Activated CD4-positive, alpha-beta T cell treated with anti-CD3 and anti-CD28 coated beads for 24 hours (primary cell): ENCODE data around the gene TBXA2R.
"Not testable (repeated sequence)": the region's sequence is repeated elsewhere in the genome, so short reads cannot be mapped to it uniquely, and the experiment has no call there.

Experiments
- DNase-seq, 2 donors: peaks; one replicate each; pipeline ENCODE4 v3.0.0-alpha.2; 2020; ENCODE audit warnings: low read depth in 2 of 2

Gene TBXA2R

DNA sequence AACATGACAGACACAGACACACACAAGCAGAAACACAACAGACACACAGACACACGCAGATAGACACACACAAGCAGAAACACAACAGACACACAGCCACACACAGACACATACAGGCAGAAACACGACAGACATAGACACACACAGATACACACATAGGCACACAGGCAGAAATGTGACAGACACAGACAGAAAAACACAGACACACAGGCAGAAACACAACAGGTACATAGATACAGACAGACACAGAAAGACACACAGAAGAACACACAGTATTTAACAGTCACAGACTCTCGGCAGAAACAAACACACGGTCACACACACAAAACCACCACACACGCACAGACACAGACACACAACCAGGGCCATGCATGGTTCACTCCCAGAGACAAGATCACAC lies 905 bp downstream of the TBXA2R start:
- no peak for DNase-seq

DNA sequence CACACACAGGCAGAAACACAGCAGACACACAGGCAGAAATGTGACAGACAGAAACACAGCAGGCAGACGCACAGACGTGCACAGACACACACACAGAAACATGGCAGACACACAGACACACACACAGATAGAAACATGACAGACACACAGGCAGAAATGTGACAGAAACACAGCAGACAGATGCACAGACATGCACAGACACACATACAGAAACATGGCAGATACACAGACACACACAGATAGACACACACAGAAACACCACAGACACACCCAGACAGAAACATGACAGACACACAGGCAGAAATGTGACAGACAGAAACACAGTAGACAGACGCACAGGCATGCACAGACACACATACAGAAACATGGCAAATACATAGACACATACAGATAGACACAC lies 1.3 kb downstream of the TBXA2R start:
- no peak for DNase-seq

DNA sequence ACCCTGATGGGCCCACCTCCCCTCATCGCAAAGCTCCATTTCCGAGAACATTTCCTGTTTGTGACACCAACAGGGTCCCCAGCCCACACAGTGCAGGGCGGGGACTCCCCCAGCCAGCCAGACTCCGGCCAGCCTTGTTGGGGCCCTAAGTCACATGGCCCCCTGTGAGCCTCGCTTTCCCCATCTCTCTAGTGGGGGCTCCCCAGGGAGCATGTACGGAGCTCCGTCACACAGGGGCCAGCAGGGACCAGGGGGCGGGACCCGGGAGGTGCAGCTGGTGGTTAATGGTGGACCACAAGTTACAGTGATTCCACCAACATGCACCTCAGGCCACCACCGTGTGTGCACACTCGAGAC lies 1.7 kb downstream of the TBXA2R start:
- no peak for DNase-seq

DNA sequence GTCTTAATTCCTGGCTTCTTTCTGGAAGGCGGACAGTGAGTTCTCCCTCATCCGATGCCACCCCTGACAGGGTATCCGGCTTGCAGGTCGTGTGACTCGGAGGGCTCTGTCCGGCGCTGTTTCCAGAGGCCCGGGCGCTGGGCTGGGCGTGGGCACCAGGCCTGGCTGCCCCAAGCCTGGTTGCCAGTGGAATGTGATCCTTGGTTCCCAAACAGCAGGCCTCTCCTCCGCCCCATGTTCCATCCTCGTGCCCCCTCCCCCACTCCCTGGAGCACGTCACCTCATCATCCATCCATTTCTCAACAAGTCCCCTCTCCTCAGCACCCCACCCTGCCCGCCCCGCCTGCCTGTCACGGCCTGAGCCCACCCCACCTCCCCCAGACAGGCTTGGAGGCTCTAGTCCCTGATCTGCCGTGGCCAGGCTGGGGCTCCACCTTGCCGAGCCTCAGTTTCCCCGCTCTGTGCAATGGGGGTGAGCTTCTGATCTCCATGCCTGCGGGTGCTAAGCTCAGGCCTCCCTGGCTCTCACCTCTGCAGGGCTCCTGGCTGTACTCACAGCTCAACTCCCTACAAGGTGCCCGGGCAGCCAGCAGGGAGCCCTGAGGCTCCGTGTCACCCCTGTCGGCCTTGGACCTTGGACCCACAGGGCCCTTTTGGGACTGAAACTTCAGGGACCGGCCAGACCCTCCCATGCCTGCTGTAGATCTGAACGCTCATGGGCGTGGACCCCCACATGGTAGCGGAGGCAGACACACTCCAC lies 2.3 kb downstream of the TBXA2R start:
- DNase-seq: no peak

DNA sequence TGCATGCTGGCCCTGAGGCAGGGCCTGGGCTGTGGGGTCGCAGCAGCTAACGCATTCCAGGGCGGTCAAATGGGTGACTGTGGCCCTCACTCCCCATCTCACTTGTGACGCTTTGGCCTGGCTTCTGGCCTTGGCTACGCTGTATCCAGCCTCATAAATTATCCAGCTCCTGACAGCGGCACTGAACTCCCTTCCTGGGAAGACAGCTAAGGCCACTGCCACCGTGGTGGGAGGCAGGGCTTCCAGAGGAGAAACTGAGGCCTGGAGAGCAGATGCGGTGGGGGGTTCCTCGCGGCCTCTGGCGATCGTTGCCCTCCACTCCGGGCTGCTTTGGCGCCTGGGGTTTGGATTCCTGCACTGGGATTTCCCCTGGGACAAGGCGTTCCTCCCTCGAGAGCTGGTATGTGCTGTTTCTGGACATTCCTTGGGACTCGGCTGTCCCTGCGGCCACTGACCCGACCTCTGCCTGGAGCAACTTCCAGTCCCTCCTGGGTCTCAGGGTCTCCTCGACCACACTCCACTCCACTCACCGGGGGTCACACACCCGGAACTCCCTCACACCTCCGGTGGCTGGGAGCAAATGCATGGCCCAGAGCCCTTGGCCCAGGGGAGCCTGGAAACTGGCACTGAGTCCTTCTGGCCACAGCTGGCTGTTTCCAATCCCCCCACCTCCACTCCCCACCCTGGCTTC lies 3.4 kb downstream of the TBXA2R start:
- DNase-seq: no peak

DNA sequence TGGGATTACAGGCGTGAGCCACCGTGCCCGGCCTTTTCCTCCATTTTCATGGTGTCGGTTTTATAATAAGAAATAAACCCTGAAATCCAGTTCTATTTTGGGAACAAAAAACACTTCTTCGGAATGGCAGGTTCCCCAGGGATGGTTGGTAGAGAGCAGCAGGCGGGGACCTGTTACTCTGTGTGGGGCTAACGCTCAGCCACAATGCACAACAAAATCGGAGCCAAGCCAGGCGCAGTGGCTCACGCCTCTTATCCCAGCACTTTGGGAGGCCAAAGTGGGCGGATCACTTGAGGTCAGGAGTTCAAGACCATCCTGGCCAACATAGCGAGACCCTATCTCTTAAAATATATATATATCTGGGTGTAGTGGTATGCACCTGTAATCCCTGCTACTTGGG lies 5.7 kb downstream of the TBXA2R start:
- DNase-seq: no peak

DNA sequence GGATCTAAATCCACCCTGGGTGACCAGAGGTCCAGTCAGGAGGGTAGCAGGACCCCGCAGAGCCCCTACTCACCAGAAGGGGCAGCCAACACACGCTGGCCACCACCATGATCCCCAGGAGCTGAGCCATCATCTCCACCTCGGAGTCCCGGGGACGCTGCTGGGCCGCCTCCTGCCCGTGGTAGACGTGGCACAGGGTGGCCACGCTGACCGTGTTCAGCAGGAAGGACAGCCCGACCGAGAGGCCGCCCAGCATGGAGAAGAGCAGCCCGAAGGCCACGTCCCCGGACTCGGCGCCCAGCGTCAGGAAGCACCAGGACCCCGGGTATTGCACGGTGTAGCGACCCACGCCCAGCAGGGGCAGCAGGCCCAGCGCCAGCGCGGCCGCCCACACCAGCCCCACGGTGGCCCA lies 6.9 kb downstream of the TBXA2R start:
- no peak for DNase-seq

DNA sequence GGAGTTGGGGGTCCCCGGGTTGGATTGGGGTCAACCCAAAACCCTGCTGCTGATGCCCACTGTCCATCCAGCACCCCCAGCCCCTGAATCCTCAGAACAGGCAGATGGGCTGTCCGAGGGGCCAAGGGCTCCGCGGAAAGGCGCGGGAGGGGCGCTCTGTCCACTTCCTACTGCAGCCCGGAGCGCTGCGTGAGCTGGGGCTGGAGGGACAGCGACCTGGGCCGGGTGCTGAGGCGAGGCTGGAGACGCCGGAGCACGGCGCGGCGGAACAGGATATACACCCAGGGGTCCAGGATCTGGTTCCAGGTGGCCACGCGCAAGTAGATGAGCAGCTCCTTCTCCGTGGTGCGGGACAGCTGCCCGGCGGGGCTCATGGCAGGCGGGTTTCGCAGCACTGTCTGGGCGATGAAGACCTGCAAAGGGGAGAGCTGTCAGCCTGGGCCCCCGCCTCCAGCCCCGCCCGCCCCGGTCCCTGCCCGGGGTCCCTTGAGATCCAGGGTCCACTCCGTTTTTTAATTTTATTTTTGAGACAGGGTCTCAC lies 11.1 kb downstream of the TBXA2R start:
- DNase-seq: no peak

DNA sequence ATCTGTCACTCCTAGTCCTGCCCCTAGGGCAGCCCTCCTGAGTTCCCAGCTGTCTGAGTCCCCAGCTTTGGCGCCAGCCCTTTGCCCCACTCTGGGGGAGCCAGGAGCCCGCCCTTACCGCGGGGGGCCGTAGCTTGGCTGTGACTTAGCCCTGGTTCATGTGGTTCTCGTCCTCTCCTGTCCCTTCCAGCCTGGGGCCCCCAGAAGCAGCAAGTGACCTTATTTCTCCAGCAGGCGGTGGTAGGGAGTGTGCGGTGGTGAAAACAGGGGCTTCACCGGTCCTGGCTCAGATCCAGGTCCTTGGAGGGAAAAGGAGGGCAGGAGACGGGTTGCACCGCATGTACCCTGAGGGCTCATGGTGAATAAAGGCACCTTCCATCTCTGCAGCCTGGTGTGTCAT lies 13.5 kb downstream of the TBXA2R start:
- no peak for DNase-seq

DNA sequence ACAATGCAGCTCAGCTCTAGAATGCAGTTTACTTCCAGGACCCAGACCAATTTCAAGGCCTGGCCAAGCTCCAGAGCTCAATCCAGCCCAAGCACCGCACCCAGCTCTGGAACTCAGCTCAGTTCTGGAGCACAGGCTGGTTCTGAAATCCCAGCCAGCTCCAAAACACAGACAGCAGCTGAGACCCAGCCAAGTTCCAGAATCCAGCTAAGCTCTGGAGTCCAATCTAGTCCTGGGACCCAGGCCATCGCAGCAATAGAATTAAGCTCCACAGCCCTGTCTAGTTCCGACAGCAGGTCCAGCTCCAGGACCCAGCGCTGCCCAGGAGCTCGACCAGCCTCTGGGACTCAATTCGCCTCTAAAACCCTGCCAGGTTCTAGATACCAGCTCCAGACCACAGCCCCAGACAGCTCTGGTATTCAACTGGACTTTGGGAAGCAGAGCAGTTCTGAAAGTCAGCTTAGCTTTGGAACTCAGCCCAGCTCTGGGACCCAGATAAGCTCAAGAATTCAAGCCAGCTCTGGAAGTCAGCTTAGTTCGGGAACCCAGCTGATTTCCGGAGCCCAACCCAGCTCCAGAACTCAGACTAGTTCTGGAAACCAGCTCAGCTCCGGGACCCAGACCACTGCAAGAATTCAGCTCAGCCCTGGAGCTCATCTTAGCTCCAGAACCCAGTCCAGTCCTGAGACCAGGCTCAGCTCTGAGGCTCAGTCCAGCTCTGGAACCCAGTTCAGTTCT lies 14.6 kb downstream of the TBXA2R start:
- no peak for DNase-seq

DNA sequence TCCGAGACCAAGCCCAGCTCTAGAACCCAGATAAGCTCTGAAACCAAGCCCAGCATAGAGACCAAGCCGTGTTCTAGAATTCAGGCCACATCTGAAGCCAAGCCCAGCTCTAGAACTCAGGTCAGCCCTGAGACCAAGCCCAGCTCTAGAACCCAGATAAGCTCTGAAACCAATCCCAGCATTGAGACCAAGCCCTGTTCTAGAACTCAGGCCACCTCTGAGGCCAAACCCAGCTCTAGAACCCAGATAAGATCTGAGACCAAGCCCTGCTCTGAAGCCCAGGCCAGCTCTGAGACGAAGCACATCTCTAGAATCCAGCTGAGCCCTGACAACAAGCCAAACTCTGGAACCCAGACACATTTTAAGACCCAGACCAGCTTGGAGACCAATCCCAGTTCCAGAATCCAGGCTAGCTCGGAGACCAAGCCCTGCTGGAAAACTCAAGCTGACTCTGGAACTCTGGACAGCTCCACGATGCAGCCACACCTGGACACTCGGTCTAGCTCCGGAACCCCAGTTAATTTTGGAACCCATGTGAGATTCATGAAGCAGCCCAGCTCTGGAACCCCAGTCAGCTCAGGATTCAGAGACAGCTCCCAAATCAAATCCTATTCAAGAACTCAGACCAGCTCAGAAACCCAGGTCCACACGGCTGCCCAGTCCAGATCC lies 15.6 kb downstream of the TBXA2R start:
- no peak for DNase-seq

DNA sequence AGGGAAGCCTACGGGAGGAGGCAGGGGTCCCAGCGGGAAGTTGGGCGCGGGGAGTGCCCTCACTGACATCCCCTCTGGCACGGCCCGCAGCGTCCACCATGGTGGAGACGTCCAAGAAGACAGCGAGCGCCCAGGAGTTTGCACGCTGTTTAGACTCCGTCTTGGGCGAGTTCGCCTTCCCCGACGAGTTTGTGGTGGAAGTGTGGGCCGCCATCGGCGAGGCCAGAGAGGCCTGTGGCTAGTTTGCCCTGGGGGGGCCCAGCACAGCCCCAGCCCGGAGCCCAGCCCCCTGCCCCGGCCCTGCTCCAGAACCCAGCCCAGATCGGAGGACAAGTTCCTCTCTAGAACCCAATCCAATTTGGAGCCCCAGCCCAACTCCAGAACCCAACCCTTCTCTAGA lies 16.7 kb downstream of the TBXA2R start:
- no peak for DNase-seq

DNA sequence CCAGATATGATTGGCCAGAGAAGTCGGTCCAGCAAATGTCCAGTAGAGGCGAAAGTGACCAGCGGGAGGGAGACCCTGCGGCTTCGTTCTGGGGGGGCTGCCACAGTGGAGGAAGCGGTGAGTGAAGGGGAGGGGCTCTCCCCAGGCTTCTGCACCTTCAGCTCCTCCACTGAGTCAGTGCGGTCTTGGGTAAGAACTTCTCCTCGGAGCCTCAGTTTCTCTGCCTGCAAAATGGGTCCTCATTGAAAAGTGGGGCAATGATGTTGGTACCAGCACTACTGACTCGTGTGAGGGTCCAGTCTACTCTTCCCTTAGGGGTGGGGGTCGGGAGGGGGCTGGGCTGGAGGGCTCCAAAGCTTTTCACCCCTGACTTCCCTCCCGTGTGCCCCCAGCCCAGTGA lies 17.2 kb downstream of the TBXA2R start:
- DNase-seq: no peak

DNA sequence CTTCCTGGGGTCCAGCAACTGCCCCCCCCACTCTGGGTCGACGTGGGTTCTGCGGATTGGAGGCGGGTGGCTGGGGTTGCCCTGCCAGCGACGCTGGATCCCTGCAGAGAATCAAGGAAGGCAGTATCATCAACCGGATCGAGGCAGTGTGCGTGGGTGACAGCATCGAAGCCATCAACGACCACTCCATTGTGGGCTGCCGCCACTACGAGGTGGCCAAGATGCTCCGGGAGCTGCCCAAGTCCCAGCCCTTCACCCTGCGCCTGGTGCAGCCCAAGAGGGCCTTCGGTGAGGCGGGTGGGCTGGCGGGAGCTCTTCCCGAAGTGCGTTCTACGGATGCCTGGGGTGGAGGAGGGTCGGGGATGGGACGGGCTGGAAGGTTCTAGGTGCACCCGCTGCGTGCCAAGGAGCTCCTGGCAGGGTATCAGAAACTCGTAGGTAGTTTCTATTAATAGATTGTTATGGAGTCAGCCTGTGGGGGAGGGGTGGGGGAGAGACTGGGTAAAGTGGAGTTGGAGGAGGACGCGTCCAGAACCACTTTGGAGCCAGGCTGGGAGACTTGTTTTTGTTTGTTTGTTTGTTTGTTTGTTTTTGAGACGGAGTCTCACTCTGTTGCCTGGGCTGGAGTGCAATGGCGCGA lies 19.8 kb downstream of the TBXA2R start:
- no peak for DNase-seq

DNA sequence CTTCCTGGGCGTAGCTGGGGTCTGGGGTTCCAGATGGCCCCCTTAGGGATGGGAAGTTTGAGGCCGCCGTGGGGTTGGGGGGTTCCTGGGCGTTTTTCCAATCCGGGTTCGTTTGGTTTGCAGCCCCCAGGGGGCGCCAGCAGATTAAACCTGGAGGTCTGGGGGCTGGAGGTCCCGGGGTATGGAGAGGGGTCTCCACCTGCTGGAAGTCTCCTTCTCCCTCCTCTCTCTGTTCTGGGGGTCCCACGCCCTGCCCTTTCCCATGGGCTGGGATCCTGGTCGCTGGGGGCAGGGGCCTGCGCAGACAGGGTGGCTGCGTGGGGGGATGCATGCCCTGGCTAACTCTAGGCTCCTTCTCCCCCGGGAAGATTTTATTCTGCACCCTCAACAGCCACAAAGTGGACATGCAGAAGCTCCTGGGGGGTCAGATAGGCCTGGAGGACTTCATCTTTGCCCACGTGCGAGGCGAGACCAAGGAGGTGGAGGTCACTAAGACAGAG lies 20.5 kb downstream of the TBXA2R start:
- DNase-seq: peak in 1 of 2 donors; percentile 30

DNA sequence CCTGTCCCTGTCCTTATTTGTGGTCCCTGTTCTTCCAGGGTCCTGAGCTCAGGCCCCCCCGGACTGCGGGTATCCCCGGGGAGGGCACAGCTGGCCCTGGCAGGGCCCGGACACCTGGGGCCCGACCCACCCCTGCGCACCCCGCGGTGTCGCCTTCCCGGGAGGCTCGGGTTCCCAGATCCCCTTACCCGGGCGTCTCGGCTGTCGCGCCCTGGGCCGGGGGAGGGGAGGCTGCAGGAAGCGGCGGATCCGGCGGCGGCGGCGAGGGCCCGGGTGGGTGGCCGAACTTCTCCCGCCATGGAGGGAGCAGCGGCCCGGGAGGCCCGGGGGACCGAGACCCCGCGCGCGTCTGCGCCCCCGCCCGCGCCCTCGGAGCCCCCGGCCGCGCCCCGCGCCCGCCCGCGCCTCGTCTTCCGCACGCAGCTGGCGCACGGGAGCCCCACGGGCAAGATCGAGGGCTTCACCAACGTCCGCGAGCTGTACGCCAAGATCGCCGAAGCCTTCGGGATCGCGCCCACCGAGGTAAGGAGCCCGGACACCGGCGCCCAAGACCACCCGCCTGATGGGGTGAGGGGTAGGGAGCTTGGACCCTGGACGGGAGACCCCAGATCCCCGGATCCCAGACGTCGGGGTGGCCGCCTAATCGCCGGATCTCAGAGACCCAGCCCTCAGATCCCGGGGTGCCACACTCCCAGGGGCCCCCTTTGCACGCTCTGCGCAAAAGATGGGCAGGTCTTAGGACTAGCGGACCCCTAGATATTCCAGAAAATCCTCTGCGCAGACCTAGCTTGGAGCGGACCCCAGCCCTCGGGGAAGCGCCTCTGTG lies 21.2 kb downstream of the TBXA2R start, which contains the start of gene GIPC3:
Gene GIPC3 (plus strand): TSS at position 178 of the 826 bp plus-strand sequence. CDS start 120 bp downstream, at position 298.
- DNase-seq: no peak

DNA sequence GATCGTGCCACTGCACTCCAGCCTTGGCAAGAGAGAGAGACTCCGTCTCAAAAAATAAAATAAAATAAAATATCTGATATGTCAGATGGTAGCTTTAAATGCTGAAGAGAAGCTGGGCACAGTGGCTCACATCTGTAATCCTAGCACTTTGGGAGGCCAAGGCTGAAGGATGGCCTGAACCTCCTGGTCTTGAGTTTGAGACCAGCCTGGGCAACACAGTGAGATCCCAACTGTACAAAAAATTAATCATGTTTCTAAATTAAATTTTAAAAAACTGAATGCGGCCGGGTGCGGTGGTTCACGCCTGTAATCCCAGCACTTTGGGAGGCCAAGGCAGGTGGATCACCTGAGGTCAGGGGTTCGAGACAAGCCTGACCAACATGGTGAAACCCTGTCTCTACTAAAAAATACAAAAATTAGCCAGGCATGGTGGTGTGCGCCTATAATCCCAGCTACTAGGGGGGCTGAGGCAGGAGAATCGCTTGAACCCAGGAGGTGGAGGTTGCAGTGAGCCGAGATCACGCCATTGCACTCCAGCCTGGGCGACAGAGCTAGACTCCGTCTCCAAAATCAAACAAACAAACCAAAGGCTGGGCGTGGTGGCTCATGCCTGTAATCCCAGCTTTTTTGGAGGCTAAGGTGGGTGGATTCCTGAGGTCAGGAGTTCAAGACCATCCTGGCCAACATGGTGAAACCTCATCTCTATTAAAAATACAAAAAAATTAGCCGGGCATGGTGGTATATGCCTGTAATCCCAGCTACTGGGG lies 22.5 kb downstream of the TBXA2R start:
- not testable (repeated sequence) for DNase-seq

DNA sequence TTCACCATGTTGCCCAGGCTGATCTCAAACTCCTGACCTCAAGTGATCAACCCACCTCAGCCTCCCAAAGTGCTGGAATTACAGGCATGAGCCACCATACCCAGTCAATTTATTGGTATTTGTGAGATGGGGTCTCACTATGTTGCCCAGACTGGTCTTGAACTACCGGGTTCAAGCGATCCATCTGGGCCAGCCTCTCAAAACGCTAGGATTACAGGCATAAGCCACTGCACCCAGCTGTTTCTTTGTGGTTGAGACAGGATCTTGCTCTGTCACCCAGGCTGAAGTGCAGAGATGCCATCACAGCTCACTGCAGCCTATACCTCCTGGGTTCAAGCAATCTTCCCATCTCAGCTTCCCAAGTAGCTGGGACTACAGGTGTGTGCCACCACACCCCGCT lies 24.9 kb downstream of the TBXA2R start:
- DNase-seq: not testable (repeated sequence)

DNA sequence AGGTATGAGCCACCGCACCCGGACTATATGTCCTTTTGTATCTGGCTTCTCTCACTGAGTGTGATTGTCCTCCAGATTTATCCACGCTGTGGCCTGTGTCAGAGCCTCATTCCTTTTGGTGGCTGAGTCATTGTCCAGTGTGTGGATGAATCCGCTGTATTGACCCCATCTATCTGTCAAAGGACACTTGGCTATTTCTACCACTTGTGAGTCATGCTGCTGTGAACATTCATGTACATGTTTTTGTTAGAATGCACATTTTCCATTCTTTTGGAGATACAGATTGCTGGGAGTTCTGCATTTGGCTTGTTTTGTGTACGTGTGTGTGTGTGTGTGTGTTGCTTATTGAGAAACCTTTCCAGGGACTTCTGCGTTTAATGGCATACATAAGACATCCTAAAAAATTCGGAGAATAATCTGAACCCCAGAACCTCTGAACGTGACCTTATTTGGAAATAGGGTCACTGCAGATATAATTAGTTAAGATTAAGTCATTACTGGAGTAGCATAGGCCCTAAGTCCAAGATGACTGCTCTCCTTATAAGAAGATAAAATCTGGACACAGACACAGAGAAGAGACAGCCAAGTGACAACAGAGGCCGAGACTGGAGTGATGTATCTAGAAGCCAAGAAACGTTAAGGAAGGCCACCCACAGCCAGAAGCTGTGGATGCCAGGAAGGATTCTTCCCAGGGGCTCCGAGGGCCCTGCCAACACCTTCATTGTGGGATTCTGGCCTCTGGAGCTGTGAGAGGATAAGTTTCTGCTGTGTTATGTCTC lies 26.3 kb downstream of the TBXA2R start:
- no peak for DNase-seq
